Astrocyte (in vitro differentiated cells and primary cell): ENCODE results near the gene THRB.

Experiments used
- CTCF ChIP-seq: IDR thresholded peaks from 2 replicates; pipeline ENCODE4 v1.5.1; 2011; ENCODE audit warnings: low read depth, mild to moderate bottlenecking, inconsistent platforms, low read length, moderate library complexity; ENCODE audit not compliant: insufficient read depth
- EZH2 ChIP-seq: IDR thresholded peaks from 2 replicates; pipeline ENCODE4 v1.6.1; 2012; ENCODE audit warnings: mild to moderate bottlenecking, low read length, inconsistent platforms; ENCODE audit not compliant: insufficient read depth

- TF ChIP-seq CTCF (no peak), EZH2 (no peak)
Observed at GRCh38 chr3:24198728-24199127, 295.9 kb downstream of the THRB start.
